ENCODE measurements around the gene NME4.

Gene NME4

GRCh38 chr16:369866-370436 is 27.0 kb upstream of the NME4 start:
- Mint-ChIP-seq H3K27ac (no peak overlapping the region), H3K27me3 (ENCODE audit: low read depth) (no peaks in the 10 kb centered on the region), H3K4me1 (ENCODE audit: low read depth) (peaks cover 9% of the 10 kb centered on the region), H3K4me3 (peak overlapping the region; percentile 71), H3K36me3 (ENCODE audit: low read depth) (peaks cover 7% of the 10 kb centered on the region), H3K9me3 (no peaks in the 10 kb centered on the region)

DNA sequence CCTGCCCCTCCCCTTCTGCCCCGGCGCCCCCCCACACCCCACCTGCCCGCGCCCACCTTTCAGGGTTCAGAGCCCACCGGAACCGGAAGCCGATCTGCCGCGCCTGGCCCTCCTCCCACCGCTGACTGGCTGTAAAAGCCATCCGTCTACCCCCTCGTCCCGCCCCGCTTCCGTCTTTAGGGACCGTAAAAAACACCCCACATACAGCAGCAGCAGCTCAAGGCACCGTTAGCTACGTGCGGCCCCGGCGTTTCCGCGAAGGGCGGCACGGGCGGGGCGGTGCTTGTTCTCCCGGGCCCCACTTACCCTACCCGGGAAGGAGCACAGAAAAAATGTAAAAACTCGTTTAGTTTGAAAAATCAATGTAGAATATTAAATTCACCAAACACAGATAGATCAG is 26.6 kb upstream of the NME4 start, which contains the start of gene MRPL28:
Gene MRPL28 (minus strand): TSS at position 96 of the 400 bp plus-strand sequence. CDS start 320 bp downstream, outside the sequence.
- peaks cover 9% of the 10 kb centered on the region for H3K4me1 Mint-ChIP-seq (ENCODE audit: low read depth)
- H3K4me3 Mint-ChIP-seq = peak within 1 kb of the TSS; percentile 90
- no peaks in the 10 kb centered on the region for H3K27me3 Mint-ChIP-seq (ENCODE audit: low read depth)
- peak within 1 kb of the TSS; percentile 89 for H3K27ac Mint-ChIP-seq
- H3K36me3 Mint-ChIP-seq (ENCODE audit: low read depth) = peaks cover 7% of the 10 kb centered on the region
- no peaks in the 10 kb centered on the region for H3K9me3 Mint-ChIP-seq

DNA sequence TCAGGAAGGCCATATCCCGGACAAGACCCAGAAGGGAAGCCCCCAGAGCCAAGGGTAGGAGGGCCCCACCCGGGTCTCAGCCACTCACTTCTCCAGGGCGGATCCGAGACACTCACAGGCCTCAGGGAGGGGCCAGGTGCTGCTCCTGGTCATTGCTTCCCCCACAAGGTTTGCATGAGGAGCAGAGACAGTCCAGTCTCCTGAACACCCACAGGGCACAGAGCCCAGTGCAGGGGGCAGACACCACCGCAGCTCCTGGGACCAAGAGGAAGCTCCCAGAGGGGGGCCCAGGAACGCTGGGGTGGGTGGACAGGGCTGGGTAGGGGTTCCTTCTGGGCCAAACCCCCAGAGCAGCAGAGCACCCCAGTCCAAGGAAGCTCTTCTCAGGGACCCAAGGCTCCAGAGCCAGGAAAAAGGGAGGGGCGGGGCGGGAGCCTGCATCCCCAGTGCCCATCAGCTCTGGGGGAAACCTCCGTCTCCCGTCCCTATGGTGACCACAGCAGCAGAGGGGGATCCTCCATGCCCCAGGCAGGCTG is 26.0 kb upstream of the NME4 start:
- H3K27ac Mint-ChIP-seq = peak overlapping the region; percentile 89
- no peaks in the 10 kb centered on the region for H3K27me3 Mint-ChIP-seq (ENCODE audit: low read depth)
- H3K4me1 Mint-ChIP-seq (ENCODE audit: low read depth) = peaks cover 9% of the 10 kb centered on the region
- peak overlapping the region; percentile 90 for H3K4me3 Mint-ChIP-seq
- H3K9me3 Mint-ChIP-seq = no peaks in the 10 kb centered on the region
- peaks cover 7% of the 10 kb centered on the region for H3K36me3 Mint-ChIP-seq (ENCODE audit: low read depth)

DNA sequence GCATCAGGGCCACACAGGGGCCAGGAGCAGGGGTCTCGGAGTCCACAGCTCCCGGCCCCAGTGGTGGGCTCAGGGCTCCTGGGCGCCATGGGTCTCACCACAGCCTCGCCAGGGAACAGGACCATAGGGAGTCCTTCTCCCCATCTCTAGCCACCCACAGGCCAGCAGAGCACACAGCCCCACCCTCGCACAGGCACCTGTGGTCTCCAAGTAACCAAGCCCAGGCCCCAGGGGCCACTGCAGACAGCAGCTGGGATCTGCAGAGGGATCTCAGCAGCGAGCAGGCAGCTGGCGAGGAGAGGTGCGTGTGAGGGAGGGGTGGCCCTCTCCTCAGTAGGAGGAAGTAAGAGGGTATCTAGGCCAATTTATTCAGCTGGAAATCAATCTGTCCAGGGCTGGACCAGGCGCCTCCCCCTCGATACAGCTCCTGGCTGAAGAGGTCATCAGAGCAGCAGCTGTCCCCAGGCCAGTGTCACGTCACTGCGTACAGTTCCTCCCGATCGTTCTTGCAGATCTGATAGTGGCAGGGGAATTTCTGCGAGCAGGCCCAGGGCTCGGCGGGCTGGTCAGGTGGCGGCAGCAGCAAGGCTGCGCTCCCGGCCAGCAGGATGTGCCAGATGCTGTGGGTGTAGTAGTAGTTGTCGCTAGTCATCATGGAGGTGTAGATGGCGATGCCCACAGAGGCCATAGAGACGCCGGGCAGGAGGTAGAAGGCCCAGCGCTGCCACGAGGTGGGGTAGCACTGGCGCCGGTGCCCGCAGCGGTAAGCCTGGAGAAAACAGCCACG is 25.3 kb upstream of the NME4 start:
- H3K36me3 Mint-ChIP-seq (ENCODE audit: low read depth) = peaks cover 7% of the 10 kb centered on the region
- no peak overlapping the region for H3K27ac Mint-ChIP-seq
- H3K4me3 Mint-ChIP-seq = no peak overlapping the region
- H3K4me1 Mint-ChIP-seq (ENCODE audit: low read depth) = peaks cover 9% of the 10 kb centered on the region
- no peaks in the 10 kb centered on the region for H3K27me3 Mint-ChIP-seq (ENCODE audit: low read depth)
- no peaks in the 10 kb centered on the region for H3K9me3 Mint-ChIP-seq

- Mint-ChIP-seq H3K9me3 (no peaks in the 10 kb centered on the region), H3K36me3 (ENCODE audit: low read depth) (peaks cover 3% of the 10 kb centered on the region), H3K27me3 (ENCODE audit: low read depth) (no peaks in the 10 kb centered on the region), H3K4me1 (ENCODE audit: low read depth) (peaks cover 9% of the 10 kb centered on the region), H3K4me3 (no peak overlapping the region), H3K27ac (no peak overlapping the region)
These were observed 24.6 kb upstream of the NME4 start for GRCh38 chr16:372302-372983.

- Mint-ChIP-seq H3K27ac (no peak overlapping the region), H3K4me3 (no peak overlapping the region), H3K4me1 (ENCODE audit: low read depth) (peaks cover 9% of the 10 kb centered on the region), H3K9me3 (no peaks in the 10 kb centered on the region), H3K36me3 (ENCODE audit: low read depth) (peaks cover 3% of the 10 kb centered on the region), H3K27me3 (ENCODE audit: low read depth) (no peaks in the 10 kb centered on the region)
These were observed 23.9 kb upstream of the NME4 start for GRCh38 chr16:373020-373598.

DNA sequence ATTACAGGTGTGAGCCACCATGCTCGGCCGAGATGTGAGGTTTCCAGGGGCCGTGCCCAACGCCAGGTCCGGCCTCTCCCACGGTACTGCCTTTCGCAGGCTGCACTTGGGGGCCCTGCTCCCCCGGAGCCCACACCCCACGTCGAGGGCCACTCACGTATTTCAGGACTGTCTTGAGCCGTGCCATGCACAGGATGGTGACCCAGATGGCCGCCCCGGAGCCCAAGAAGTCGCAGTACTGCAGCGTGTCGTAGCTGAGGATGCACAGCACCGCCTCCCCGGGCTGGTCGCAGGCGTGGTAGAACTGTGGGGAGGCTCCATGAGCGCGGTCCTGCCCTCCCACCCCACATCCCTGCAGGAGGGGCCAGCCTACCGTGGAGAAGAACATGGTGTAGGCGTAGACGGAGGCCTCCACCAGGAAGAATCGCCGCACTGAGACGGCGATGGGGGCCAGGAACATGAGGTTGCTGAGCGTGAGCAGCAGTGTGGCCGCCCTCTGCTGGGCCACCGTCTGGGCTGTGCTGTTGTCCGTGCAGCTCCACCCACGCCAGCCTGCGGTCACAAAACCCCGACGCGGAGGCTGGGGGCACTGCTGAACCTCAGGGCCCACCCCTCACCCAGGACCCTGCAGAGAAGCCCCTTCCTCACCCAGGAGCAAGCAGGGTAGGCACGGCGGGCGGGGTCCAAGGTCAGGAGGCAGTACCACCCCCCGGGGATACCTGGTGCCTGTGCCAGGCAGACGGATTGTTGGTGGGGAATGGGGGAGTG is 23.0 kb upstream of the NME4 start:
- H3K4me3 Mint-ChIP-seq = no peak overlapping the region
- no peaks in the 10 kb centered on the region for H3K9me3 Mint-ChIP-seq
- H3K36me3 Mint-ChIP-seq (ENCODE audit: low read depth) = peaks cover 3% of the 10 kb centered on the region
- peaks cover 9% of the 10 kb centered on the region for H3K4me1 Mint-ChIP-seq (ENCODE audit: low read depth)
- H3K27ac Mint-ChIP-seq = no peak overlapping the region
- no peaks in the 10 kb centered on the region for H3K27me3 Mint-ChIP-seq (ENCODE audit: low read depth)

- peaks cover 6% of the 10 kb centered on the region for H3K4me1 Mint-ChIP-seq (ENCODE audit: low read depth)
- H3K27ac Mint-ChIP-seq = no peak overlapping the region
- no peak overlapping the region for H3K4me3 Mint-ChIP-seq
- H3K27me3 Mint-ChIP-seq (ENCODE audit: low read depth) = no peaks in the 10 kb centered on the region
- H3K9me3 Mint-ChIP-seq = no peaks in the 10 kb centered on the region
- H3K36me3 Mint-ChIP-seq (ENCODE audit: low read depth) = peaks cover 3% of the 10 kb centered on the region
These were observed 22.4 kb upstream of the NME4 start for GRCh38 chr16:374616-374926.

DNA sequence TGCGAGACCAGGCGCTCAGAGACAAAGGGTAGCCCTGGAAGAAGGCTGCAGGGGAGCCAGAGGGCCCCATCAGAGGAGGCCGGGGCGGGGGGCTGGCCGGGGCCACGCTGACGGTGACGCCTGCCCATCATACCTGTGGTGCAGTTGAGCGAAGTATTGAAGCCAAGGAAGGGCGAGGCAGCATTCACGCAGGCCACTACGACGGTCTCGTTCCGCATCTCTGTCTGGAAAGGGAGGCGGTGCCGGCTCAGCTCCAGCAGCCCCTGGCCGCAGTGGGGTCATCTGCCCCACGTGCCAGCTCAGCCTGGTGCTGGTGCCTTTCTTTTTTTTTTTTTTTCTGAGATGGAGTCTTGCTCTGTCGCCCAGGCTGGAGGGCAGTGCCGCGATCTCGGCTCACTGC is 21.8 kb upstream of the NME4 start:
- Mint-ChIP-seq H3K4me3 (no peak overlapping the region), H3K27me3 (ENCODE audit: low read depth) (no peaks in the 10 kb centered on the region), H3K9me3 (no peaks in the 10 kb centered on the region), H3K27ac (no peak overlapping the region), H3K4me1 (ENCODE audit: low read depth) (peaks cover 3% of the 10 kb centered on the region), H3K36me3 (ENCODE audit: low read depth) (peaks cover 3% of the 10 kb centered on the region)

DNA sequence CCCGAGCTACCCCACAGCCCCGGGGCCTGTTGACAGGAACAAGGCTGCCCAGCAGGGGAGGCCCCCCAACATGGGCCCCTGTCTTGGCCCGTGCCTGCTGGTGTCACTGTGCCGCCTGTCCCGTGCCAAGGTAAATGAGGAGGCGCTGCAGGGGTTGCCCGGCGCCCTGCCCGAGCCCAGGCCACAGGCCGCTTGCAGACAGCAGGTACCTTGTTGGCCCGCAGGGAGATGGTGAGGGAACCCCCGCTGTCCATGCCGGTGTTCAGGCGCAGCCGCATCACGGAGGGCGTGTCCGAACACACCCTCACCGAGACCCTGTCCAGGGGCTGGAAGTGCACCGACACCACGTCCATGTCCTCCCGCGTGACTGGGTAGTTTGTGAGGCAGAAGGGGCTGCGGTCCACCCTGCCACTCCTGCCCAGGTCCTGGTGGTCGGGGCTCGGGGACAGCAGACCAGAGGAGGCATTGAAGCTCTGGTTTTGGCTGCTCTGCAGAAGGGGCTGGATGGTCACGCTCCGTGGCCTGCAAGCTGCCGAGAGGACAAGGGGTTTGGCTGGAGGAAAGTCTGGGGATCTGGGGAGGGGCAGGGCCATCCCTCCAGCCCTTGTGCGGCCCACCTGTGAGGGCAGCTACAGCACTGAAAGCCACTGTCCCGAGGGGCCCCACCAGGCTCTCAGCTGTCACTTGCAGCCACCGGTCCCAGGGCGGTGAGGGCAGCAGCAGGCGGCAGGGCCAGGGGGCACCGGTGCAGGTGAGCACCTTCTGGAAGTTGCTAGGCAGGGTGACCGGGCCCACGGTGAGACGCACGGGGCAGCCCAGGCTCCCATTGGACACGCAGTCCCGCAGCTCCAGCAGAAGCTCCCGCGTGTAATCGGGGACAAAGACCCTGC is 20.8 kb upstream of the NME4 start:
- Mint-ChIP-seq H3K9me3 (no peaks in the 10 kb centered on the region), H3K36me3 (ENCODE audit: low read depth) (no peaks in the 10 kb centered on the region), H3K27me3 (ENCODE audit: low read depth) (no peaks in the 10 kb centered on the region), H3K4me1 (ENCODE audit: low read depth) (no peaks in the 10 kb centered on the region), H3K4me3 (no peak overlapping the region), H3K27ac (no peak overlapping the region)

GRCh38 chr16:376817-377418 is 20.1 kb upstream of the NME4 start:
- no peaks in the 10 kb centered on the region for H3K36me3 Mint-ChIP-seq (ENCODE audit: low read depth)
- no peak overlapping the region for H3K4me3 Mint-ChIP-seq
- no peaks in the 10 kb centered on the region for H3K9me3 Mint-ChIP-seq

GRCh38 chr16:377419-377951 is 19.5 kb upstream of the NME4 start:
- no peak overlapping the region for H3K4me3 Mint-ChIP-seq
- H3K36me3 Mint-ChIP-seq (ENCODE audit: low read depth) = no peaks in the 10 kb centered on the region
- H3K4me1 Mint-ChIP-seq (ENCODE audit: low read depth) = no peaks in the 10 kb centered on the region
- H3K27ac Mint-ChIP-seq = no peak overlapping the region
- H3K9me3 Mint-ChIP-seq = no peaks in the 10 kb centered on the region
- no peaks in the 10 kb centered on the region for H3K27me3 Mint-ChIP-seq (ENCODE audit: low read depth)

More at GRCh38 chr16:376817-377418, 20.1 kb upstream of the NME4 start:
- H3K4me1 Mint-ChIP-seq (ENCODE audit: low read depth) = no peaks in the 10 kb centered on the region
- H3K27ac Mint-ChIP-seq = no peak overlapping the region
- no peaks in the 10 kb centered on the region for H3K27me3 Mint-ChIP-seq (ENCODE audit: low read depth)
